Omental fat pad (tissue), 4 donors: ENCODE measurements around the gene AGPAT3. TPM values are rescaled to one million over a fixed set of nuclear protein-coding genes. Genes with fewer than 3 reads are reported as not detected.

Experiments used
- ATAC-seq: fragments of 150-250 bp; one replicate; pipeline ENCODE4 v1.9.1; 2016; ENCODE audit warnings: mild to moderate bottlenecking, moderate library complexity; ENCODE audit not compliant: low FRiP score
- DNase-seq: peaks from one replicate; pipeline ENCODE4 v3.0.0-alpha.2; 2019; ENCODE audit warnings: low spot score
- CTCF ChIP-seq, 3 donors: fragments of 450-650 bp; IDR thresholded peaks; one replicate each; pipeline ENCODE4 v1.5.1; 2016 to 2017; ENCODE audit warnings: antibody characterized with exemption in 3 of 3, mild to moderate bottlenecking in 3 of 3, moderate library complexity in 2 of 3
- total RNA-seq, 4 donors: library from RNA; depleted of rRNA; stranded (reverse); fragments of >200 nt; gene quantifications; one replicate each; pipeline ENCODE4 v1.1.0, GENCODE V29; 2016

Gene AGPAT3
- total RNA-seq, 4 donors from 2014 or later = 29.7 to 47.0 (median 43.3) TPM

DNA sequence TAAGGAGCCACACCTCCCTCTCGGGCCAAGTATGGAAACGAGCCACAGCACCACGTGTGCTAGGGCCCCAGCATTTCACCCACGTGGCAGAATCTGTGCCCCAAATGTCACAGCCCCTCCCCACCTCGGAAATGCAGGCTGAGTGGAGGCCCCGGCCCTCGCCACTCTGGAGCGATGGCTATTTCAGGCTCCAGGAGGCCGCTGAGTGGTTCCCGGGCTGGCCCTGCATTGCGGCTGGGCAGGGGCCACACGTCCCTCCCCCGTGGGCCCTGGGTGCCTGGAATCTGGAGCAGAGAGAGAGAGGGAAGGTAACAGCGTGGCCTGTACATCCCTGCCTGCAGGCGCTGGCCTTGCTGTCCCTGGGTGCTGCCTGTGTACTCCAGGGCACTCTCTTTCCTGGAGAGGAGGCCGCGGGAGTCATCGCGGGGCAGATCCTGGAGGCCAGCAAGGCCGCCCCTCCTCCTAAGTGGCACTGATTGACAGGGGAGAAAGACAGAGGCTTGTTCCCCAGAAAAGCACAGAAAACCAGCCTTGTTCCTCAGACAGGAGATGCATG, 79.1 kb downstream of the AGPAT3 start:
- ATAC-seq = no peak
- no peak for TF ChIP-seq CTCF (IDR thresholded peaks at IDR 0.05)
- DNase-seq = no peak

GRCh38 chr21:43944757-43945156, 79.7 kb downstream of the AGPAT3 start:
- no peak for ATAC-seq
- no peak for TF ChIP-seq CTCF (IDR thresholded peaks at IDR 0.05)
- no peak for DNase-seq

DNA sequence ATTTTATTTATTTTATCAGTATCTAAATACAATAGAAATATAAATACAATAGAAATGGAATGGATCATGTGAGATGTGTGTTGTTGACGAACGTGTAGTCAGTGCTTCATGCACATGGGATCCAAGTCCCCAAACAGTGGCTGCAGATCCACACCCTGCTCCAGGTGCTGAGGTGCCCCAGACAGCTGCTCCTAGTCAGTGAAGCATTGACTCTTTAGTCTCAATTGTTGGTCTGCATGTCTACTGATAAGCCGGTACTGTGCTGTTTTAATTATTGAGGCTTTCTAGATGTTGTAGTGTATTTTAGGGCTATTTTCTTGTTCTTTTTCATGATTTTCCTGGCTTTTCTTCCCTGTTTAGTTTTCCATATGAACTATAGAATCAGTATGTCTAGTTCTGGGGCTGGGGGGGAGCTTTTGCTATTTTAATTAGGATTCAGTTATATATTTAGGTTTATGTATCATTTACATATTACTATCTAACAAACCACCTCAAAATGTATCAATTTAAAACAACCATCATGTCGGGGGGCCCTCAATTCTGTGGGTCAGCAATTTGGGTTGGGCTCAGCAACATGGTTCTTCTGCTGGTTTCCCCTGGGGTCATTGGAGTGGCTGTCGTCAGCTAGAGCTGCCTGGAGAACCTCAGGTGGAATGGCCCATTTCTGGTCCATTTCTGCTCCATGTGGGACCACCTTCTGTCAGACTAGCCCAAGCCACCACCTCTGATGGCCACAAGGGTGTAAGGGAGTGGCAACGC, 83.9 kb downstream of the AGPAT3 start:
- no peak for TF ChIP-seq CTCF (IDR thresholded peaks at IDR 0.05)
- ATAC-seq (no peak), DNase-seq (no peak)

- ATAC-seq = no peak
- TF ChIP-seq CTCF (IDR thresholded peaks at IDR 0.05) = no peak
- DNase-seq = no peak
These were observed 84.6 kb downstream of the AGPAT3 start for GRCh38 chr21:43949499-43950208.

- no peak for DNase-seq
- TF ChIP-seq CTCF (IDR thresholded peaks at IDR 0.05) = no peak
- no peak for ATAC-seq
These were observed 85.5 kb downstream of the AGPAT3 start for GRCh38 chr21:43950481-43950880.

DNA sequence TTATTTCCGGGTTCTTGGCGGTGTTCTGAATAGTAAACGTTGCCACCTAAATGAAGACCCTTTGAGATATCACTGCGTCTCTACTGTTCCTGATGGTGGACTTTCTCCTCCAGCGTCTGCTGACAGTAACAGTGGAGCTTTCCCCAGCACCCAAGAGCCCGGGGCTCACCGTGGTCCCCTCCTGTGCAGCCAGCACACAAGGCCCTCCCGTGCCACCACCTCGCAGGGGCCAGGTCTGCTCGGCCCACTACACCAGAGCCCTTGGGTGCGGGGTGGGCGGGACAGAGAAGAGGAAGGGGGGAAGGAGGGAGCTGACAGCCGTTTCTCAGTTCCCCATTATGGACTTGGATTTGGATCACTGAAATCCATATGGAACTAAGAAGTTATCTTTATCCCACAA, 85.9 kb downstream of the AGPAT3 start:
- no peak for TF ChIP-seq CTCF (IDR thresholded peaks at IDR 0.05)
- ATAC-seq = no peak
- no peak for DNase-seq
